IPS-18c (cell line): Measurements from ENCODE around the gene EFCAB11.

Experiments used
- H3K4me3 ChIP-seq: 2 replicates; pipeline ENCODE4 v1.7.0; 2013; ENCODE audit warnings: low read depth, mild to moderate bottlenecking, low read length, moderate library complexity; ENCODE audit not compliant: insufficient read depth
- H3K9me3 ChIP-seq: one replicate; pipeline ENCODE4 v1.6.1; 2013; ENCODE audit warnings: mild to moderate bottlenecking, low read length, moderate library complexity; ENCODE audit not compliant: control insufficient read depth, insufficient read depth

Gene EFCAB11

DNA sequence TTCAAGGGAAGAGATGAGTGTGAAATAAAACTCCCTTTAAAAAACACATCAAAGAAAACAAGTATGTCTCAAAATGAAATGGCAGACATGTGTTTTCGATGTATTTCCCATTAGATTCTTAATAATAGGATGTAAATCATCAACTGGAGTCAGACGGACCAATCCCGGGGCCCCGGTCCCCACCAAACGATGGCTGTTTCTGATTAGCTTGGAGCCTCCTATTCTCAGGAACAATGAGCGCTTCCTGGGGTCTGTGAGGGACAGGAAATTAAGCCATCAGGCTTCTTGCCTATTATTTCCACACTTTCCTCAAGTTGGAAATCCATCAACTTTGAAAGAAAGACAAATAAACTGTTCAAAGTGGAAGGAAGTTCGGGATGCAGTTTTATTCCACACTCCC lies 179.4 kb downstream of the EFCAB11 start:
- no peaks in the 10 kb centered on the region for H3K9me3 ChIP-seq
- no peak overlapping the region for H3K4me3 ChIP-seq

DNA sequence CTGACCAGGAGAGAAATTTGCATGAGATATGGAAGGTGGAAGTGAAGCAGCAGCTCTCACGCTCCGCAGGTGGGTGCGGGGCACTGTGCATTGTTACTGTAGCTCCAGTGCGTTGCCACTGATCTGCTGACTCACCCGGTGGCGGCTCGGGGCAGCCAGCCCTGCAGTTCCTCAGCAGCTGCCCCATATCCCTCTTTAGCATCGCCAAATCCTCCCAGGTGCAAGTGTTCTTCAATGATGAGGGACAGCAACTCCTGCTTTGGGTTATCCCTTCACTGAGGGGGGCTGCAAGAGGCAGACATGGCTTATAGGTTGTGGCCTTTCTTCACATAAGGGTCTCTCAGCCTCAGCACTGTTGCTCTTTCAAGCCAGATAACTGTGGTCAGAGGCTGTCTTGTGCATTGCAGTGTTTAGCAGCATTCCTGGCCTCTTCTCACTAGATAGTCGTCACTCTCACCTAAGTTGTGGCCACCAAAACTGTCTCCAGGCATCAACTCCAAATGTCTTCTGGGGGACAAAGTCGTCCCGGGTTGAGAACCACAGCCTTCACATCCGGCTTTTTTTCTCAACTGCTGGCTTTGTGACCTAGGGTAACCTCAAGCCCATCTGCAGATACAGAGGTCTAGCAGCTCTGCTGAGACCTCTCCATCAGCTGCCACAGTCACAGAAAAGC lies 180.8 kb downstream of the EFCAB11 start:
- H3K4me3 ChIP-seq, result no peak overlapping the region
- H3K9me3 ChIP-seq, result no peaks in the 10 kb centered on the region

DNA sequence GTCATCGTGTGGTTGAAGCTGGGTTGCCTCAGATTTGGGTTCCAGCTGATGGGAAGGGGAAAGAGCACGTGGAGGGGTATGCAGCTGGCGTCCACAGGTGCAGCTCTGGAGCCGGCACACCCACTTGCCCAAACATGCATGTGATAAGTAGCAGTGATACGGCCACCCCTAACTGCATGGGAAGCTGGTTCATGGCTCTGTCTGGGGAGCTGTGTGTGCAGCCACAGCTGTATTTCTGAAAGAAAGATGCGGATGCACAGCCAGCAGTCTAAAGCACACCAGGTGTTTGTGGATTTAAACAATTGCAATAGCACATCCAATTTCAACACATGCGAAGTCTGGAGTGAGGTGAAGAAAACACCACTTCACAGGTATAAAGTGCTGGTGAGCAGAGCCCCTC lies 181.4 kb downstream of the EFCAB11 start:
- Histone ChIP-seq H3K4me3 (no peak overlapping the region), H3K9me3 (no peaks in the 10 kb centered on the region)

DNA sequence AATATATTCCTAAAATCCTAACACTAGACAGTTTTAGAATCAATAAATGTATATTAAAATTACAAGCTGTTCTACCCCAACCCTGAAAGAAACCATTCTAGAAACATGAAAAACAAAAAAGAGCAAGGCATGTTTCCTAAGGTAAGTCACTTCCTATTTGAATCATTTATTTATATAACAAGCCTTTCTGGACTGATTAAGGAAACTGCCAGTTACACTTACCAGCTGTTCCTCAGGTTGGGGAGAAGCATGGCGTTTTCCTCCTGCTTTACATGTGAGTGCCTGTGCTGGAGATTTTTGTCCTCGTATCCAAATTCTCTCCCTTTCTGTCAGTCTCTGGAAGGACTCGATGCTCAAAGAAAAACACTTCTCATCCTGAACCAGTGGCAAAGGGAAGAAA lies 183.3 kb downstream of the EFCAB11 start:
- Histone ChIP-seq H3K4me3 (no peak overlapping the region), H3K9me3 (no peaks in the 10 kb centered on the region)

DNA sequence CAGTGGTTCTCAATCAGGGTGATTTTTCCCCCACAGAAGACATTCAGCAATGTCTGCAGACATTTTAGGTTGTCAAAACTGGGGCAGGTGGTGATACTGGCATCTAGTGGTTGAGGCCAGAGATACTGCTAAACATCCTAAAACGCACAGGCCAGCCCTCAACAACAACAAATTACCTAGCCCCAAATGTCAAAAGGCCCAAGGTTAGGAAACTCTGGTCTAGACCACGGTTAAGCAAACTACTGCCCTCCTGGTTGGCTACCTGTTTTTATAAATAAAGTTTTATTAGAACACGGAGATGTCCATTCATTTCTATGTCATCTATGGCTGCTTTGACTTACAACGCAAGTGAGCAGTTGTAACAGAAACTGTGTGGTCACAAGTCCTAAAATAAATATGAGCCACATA lies 186.7 kb downstream of the EFCAB11 start:
- no peaks in the 10 kb centered on the region for H3K9me3 ChIP-seq

DNA sequence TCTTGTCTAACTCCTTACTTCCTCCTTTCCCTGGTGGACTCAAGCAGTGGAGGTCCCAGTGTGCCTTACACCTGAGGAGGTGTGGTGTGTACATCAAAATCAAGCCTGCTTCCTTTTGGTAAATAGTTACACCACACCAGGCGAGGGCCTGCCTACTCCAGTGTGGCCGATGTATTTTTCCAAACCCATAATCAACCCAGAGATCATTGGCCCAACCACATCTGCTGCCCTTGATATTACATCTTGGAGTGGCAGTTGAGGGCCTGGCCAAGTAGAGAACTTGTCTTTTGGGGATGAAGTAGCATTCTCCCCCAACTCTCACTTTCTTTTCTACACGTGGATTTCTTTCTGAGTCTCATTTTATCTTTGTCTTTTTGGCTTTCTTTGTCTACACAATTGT lies 187.4 kb downstream of the EFCAB11 start:
- H3K9me3 ChIP-seq, result no peaks in the 10 kb centered on the region
- H3K4me3 ChIP-seq, result no peak overlapping the region

More for the DNA sequence above, 186.7 kb downstream of the EFCAB11 start:
- H3K4me3 ChIP-seq, result no peak overlapping the region

DNA sequence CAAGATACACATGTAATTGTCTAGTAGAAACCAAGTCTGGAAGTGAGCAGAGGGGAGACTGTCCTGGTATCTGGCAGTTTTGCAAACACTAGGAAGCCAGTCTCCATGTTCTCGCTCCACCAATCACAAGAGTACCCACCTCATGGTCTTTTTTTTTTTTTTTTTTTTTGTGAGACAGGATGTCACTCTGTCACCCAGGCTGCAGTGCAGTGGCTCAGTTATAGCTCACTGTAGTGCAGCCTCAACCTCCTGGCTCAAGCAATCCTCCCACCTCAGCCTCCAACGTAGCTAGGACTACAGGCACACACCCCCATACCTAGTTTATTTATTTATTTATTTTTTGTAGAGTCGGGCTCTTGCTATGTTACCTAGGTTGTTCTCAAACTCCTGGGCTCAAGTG lies 189.2 kb downstream of the EFCAB11 start:
- H3K9me3 ChIP-seq, result no peaks in the 10 kb centered on the region
- H3K4me3 ChIP-seq, result no peak overlapping the region

DNA sequence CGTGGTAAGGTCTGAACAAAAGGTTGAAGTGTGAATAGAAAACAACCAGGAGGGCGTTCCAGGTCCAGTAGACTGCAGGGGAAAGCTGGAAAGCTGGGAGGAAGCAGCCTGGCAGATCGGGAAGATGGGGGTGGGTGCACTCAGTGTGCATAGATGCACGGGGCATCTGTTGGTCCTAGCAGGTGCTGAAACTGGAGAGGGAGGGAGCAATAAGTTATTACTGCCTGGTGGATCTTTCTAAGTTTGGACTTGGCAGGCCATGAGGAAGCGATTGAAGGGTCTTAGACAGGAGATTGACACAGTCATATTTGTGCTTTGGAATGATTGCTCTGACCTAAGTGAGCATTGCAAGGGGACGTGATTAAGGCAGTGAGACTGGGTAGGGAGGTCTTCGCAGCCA lies 194.4 kb downstream of the EFCAB11 start:
- Histone ChIP-seq H3K4me3 (no peak overlapping the region), H3K9me3 (no peaks in the 10 kb centered on the region)

DNA sequence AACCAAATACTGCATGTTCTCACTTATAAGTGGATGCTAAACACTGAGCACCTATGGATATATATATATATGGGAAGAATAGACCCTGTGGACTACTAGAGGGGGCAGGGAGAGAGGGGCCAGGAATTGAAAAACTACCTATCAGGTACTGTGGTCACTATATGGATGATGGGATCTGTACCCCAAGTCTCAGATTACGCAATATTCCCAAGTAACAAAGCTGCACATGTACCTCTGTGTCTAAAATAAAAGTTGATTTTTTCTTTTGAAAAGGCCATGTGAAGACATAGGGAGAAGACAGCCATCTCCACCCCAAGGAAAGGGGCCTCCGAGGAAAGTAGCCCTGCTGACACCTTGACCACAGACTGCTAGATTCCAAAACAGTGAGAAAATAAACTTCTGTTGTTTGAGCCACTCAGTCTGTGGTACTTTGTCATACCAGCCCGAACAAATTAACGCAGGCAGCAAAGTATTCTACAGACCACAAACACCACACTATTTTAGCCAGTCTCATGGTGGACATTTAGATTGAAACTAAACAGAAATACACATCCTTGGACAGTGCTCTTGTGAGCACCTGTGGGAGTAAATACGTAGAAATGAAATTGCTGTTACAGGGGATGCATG lies 197.1 kb downstream of the EFCAB11 start:
- Histone ChIP-seq H3K9me3 (no peaks in the 10 kb centered on the region), H3K4me3 (no peak overlapping the region)

DNA sequence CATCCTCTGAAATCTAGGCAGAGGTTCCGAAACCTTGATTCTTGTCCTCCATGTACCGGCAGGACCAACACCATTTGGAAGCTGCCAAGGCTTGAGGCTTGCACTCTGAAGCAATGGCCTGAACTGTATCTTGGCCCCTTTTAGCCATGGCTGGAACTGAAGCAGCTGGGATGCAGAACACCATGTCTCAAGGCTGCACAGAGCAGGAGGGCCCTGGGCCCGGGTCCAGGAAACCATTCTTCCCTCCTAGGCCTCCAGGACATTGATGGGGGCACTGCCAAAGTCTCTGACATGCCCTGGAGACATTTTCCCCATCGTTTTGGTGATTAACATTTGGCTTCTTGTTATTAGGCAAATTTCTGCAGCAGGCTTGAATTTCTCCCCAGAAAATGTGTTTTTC lies 198.7 kb downstream of the EFCAB11 start:
- H3K9me3 ChIP-seq, result no peaks in the 10 kb centered on the region

DNA sequence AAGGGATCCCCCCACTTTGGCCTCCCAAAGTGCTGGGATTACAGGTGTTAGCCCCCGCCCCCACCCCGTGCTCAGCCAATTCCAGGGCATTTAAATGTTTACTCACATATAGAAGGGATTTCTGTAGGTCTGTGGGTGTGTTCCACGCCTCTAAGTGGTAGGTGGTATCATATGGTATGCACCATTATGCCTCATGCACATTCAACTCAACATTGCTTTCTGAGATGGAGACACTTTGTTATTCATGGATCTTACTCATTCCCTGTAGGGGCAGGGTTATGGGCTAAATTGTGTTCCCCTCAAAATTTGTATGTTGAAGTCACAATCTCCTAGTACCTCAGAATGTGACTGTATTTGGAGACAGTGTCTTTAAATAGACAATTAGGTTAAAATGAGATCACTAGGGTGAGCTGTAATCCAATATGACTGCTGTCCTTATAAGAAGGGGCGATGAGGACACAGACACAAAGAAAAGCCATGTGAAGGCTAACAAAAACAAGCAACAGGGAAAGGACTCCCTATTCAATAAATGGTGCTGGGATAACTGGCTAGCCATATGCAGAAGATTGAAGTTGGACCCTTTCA lies 200.6 kb downstream of the EFCAB11 start:
- Histone ChIP-seq H3K4me3 (no peak overlapping the region), H3K9me3 (no peaks in the 10 kb centered on the region)

More for the DNA sequence above, 198.7 kb downstream of the EFCAB11 start:
- no peak overlapping the region for H3K4me3 ChIP-seq

DNA sequence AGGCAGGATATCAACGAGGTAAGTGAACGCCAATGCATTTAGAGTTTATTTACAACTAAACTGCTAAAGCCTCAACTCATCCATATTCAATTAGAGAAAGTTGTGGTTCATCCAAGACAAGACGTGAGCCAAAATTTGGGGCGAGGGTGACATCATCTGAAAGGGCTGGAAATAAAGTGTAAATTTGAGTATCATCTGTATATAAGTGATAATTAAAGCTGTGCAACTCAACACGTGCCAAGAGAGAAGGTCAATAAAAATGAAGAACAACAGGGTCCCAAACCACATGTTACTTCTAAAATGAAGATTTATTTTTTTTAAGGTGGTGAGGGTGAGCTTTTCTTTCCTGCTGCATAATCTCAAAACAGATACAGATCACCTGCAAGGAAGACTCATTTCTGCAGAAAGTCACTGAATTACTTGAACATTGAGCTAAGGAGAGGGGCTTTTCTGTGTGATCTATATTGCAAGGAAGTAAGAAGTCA lies 203.6 kb downstream of the EFCAB11 start:
- H3K4me3 ChIP-seq, result no peak overlapping the region
- H3K9me3 ChIP-seq, result no peaks in the 10 kb centered on the region

DNA sequence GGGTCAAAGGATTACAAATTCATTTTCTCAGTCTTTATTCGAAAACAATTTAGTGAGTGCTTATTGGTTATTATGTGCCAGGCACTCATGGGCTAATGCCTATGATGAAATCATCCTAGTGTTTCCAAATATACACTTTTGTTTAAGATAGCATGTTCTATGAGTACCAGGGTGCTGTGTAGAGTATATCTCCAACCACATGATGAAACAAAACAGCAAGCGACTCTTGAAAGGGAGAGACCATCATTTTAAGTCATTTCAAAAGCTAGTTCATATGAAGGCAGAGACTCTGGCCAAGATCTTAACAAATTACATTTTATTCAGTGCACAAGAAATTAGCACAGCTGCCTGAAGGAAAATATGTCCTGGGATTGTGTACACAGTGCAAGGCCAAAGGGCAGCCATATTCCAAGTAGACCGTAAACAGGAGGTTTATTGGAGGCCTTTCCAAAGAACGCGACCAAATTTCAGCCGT lies 204.2 kb downstream of the EFCAB11 start:
- Histone ChIP-seq H3K4me3 (no peak overlapping the region), H3K9me3 (no peaks in the 10 kb centered on the region)

DNA sequence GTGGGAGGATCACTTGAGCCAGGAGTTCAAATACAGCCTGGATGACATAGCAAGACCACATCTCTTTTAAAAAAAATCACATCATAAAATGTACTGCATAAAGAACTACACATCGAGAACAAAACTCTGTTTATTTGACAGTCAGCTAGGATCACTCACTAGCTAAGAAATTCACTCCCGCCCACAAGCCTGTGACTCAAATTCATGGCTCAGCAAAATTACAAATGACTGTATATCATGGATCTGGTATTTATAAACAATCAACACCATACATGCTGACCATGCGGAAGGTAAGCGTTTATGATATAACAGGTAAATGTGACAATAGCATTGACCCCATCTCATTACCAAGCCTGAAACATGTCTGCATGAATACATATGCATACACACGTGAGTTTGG lies 206.5 kb downstream of the EFCAB11 start:
- no peaks in the 10 kb centered on the region for H3K9me3 ChIP-seq
- no peak overlapping the region for H3K4me3 ChIP-seq

DNA sequence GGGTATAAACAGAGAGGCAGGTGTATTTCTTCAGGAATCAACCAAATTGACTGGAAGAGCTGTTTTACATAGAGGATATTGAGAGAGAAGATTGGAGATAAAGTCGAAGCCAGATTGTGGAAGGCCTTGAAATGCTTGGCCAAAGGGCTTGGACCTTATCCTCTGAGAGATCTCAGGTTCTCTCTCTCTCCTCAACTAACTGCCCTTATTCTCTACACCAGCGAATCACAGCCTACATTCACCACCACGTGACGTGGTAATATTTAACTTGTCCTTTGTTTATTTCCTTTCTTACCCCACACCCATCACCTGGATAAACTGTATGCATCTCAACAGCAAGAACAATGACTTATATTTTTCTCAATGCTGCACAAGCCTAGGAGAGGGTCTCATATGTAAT lies 207.4 kb downstream of the EFCAB11 start:
- no peak overlapping the region for H3K4me3 ChIP-seq
- H3K9me3 ChIP-seq, result peaks cover 3% of the 10 kb centered on the region

DNA sequence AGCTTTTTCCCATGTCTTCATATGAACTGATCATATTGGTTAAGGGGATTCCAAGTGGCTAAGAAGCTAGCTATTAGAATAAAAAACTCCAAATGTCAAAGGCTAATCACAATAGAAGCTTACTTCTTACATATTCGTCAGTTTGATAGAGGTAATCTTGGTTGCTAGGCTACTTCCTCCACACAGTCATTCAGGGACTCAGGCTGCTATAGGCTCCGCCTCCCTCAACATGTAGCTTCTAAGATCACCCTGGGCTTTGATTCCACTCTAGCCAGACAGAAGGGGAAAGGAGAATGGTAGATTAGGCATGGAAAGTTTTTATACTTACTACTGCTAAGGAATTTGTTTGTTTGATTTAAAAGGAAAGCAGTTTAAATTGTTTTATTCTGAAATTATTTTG lies 207.9 kb downstream of the EFCAB11 start:
- no peak overlapping the region for H3K4me3 ChIP-seq
- H3K9me3 ChIP-seq, result peaks cover 4% of the 10 kb centered on the region

DNA sequence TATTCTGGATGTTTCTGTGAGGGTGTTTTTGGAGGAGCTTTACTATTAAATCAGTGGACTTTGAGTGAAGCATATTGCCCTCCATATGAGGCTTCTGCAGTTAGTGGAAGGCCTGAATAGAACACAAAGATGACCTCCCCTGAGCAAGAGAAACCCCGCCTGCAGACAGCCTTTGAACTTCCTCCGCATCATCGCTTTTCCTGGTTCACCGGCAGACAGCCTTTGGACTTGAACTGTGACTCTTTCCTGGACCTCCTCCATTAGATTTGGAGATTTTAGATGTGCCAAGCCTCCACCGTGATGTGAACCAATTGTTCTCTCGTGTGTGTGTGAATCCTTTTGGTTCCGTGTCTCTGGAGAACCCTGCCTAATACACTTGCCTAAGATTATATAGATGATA lies 208.4 kb downstream of the EFCAB11 start:
- Histone ChIP-seq H3K4me3 (no peak overlapping the region), H3K9me3 (peaks cover 4% of the 10 kb centered on the region)
